SKM-1 (cell line): Measurements from ENCODE around the gene RFPL3.
"Not testable (repeated sequence)": the region's sequence is repeated elsewhere in the genome, so short reads cannot be mapped to it uniquely, and the experiment has no call there.

Experiments used
- DNase-seq: peaks from one replicate; lab custom pipeline; 2025; ENCODE audit not compliant: unreplicated experiment; lab: John Stamatoyannopoulos, UW

The RFPL3 gene

GRCh38 chr22:32329202-32329645 is 28.4 kb upstream of the RFPL3 start:
- DNase-seq: no peak

GRCh38 chr22:32331236-32331917 is 26.3 kb upstream of the RFPL3 start:
- DNase-seq: no peak

- no peak for DNase-seq
Measured at GRCh38 chr22:32331918-32332725, 25.5 kb upstream of the RFPL3 start.

- no peak for DNase-seq
Measured at GRCh38 chr22:32333141-32333768, 24.4 kb upstream of the RFPL3 start.

- DNase-seq: no peak
Measured at GRCh38 chr22:32333769-32334659, 23.7 kb upstream of the RFPL3 start.

GRCh38 chr22:32334660-32335365 is 22.9 kb upstream of the RFPL3 start:
- no peak for DNase-seq

- DNase-seq: no peak
Measured at GRCh38 chr22:32335471-32335870, 22.2 kb upstream of the RFPL3 start.

GRCh38 chr22:32336121-32336603 is 21.5 kb upstream of the RFPL3 start:
- no peak for DNase-seq

GRCh38 chr22:32336771-32337424 is 20.8 kb upstream of the RFPL3 start:
- DNase-seq: no peak

GRCh38 chr22:32337425-32337824 is 20.2 kb upstream of the RFPL3 start:
- not testable (repeated sequence) for DNase-seq

GRCh38 chr22:32338757-32339156 is 18.9 kb upstream of the RFPL3 start:
- no peak for DNase-seq

GRCh38 chr22:32339190-32340012 is 18.3 kb upstream of the RFPL3 start:
- DNase-seq: no peak

GRCh38 chr22:32340411-32340810 is 17.3 kb upstream of the RFPL3 start:
- DNase-seq: no peak

- DNase-seq: no peak
Measured at GRCh38 chr22:32341122-32341740, 16.4 kb upstream of the RFPL3 start.

GRCh38 chr22:32342977-32343376 is 14.7 kb upstream of the RFPL3 start:
- no peak for DNase-seq

GRCh38 chr22:32343941-32344340 is 13.7 kb upstream of the RFPL3 start:
- DNase-seq: no peak

- no peak for DNase-seq
Measured at GRCh38 chr22:32348031-32348611, 9.5 kb upstream of the RFPL3 start.

- not testable (repeated sequence) for DNase-seq
Measured at GRCh38 chr22:32351875-32352274, 5.8 kb upstream of the RFPL3 start.
